HepG2 (cell line): ENCODE measurements around the gene ALDH18A1. TPM values are rescaled to one million over a fixed set of nuclear protein-coding genes. Genes with fewer than 3 reads are reported as not detected.

Experiments
- CBFB ChIP-seq: sonication (generic); formaldehyde crosslinking; IDR thresholded peaks from 2 replicates; pipeline ENCODE4 v1.4.0; 2020; ENCODE audit warnings: missing genetic modification reagents
- CERS6 ChIP-seq: sonication (generic); formaldehyde crosslinking; IDR thresholded peaks from 2 replicates; pipeline ENCODE4 v1.5.0; 2020; ENCODE audit warnings: missing genetic modification reagents
- CSRNP2 ChIP-seq: sonication (generic); formaldehyde crosslinking; conservative IDR thresholded peaks from 2 replicates; pipeline ENCODE4 v1.8.0; 2022; ENCODE audit warnings: low read depth, missing genetic modification reagents
- HOXA9 ChIP-seq: sonication (generic); formaldehyde crosslinking; IDR thresholded peaks from 2 replicates; pipeline ENCODE4 v1.8.1; 2022; ENCODE audit warnings: missing genetic modification reagents, mild to moderate bottlenecking, moderate library complexity, borderline replicate concordance
- KDM2A ChIP-seq: sonication (generic); formaldehyde crosslinking; IDR thresholded peaks from 2 replicates; pipeline ENCODE4 v1.4.0; 2020; ENCODE audit warnings: low read depth, missing genetic modification reagents, borderline replicate concordance
- MIER3 ChIP-seq: IDR thresholded peaks from 2 replicates; pipeline ENCODE4 v1.6.1; 2016; ENCODE audit warnings: missing compliant biosample characterization, borderline replicate concordance
- MXD4 ChIP-seq: IDR thresholded peaks from 2 replicates; pipeline ENCODE4 v1.6.1; 2016; ENCODE audit warnings: mild to moderate bottlenecking, missing biosample characterization, missing genetic modification reagents
- NR0B2 ChIP-seq: sonication (generic); formaldehyde crosslinking; IDR thresholded peaks from 2 replicates; pipeline ENCODE4 v1.4.0; 2020; ENCODE audit warnings: mild to moderate bottlenecking, missing genetic modification reagents
- RXRA ChIP-seq: sonication (generic); formaldehyde crosslinking; IDR thresholded peaks from 2 replicates; pipeline ENCODE4 v1.5.1; 2020; ENCODE audit warnings: missing genetic modification reagents
- SKI ChIP-seq: fragments of 450-650 bp; IDR thresholded peaks from one replicate; pipeline ENCODE4 v1.6.1; 2018; ENCODE audit warnings: mild to moderate bottlenecking; ENCODE audit not compliant: partially characterized antibody
- SYNCRIP ChIP-seq: fragments of 200-400 bp; formaldehyde crosslinking; IDR thresholded peaks from 2 replicates; pipeline ENCODE4 v1.6.1; 2018; ENCODE audit warnings: mild to moderate bottlenecking, low read depth, low read length; ENCODE audit not compliant: insufficient read depth
- YY1 ChIP-seq: IDR thresholded peaks from 2 replicates; pipeline ENCODE4 v1.6.1; 2011; ENCODE audit warnings: low read length, low read depth, moderate library complexity, mild to moderate bottlenecking; ENCODE audit not compliant: insufficient read depth, insufficient replicate concordance
- ZBTB10 ChIP-seq: sonication (generic); formaldehyde crosslinking; IDR thresholded peaks from 2 replicates; pipeline ENCODE4 v1.4.0; 2020; ENCODE audit warnings: missing genetic modification reagents, borderline replicate concordance
- ZNF646 ChIP-seq: sonication (generic); formaldehyde crosslinking; IDR thresholded peaks from 2 replicates; pipeline ENCODE4 v1.9.0; 2021; ENCODE audit warnings: mild to moderate bottlenecking, missing genetic modification reagents
- polyA plus RNA-seq, 8 experiments: library from polyadenylated mRNA; depleted of rRNA in 3 of 8; stranded (reverse) in 7 of 8; unstranded in 1 of 8; fragments of >200 nt; fragmentation: Illumina TruSeq in 4 of 8; extraction: Trizol in 4 of 8; gene quantifications; 2 replicates each; pipeline versions ENCODE4 v1.2.1 to v1.2.3, GENCODE V29; 2011 to 2016; ENCODE audit warnings: low read depth in 4 of 8, missing spikeins in 1 of 8, mixed read lengths in 1 of 8; ENCODE audit not compliant: insufficient read depth in 1 of 8
- total RNA-seq, 5 experiments: library from RNA; depleted of rRNA; stranded (reverse); fragments of >200 nt; fragmentation: Illumina TruSeq; extraction: Trizol; gene quantifications; 2 replicates each; pipeline ENCODE4 v1.2.3, GENCODE V29; 2016; ENCODE audit warnings: low read depth in 1 of 5

Gene ALDH18A1
- total and polyA plus RNA-seq, 2 of the 13 experiments (the other 11 are each of a cell fraction or from before 2014, with no cell fraction given) = 180 to 263 TPM

DNA sequence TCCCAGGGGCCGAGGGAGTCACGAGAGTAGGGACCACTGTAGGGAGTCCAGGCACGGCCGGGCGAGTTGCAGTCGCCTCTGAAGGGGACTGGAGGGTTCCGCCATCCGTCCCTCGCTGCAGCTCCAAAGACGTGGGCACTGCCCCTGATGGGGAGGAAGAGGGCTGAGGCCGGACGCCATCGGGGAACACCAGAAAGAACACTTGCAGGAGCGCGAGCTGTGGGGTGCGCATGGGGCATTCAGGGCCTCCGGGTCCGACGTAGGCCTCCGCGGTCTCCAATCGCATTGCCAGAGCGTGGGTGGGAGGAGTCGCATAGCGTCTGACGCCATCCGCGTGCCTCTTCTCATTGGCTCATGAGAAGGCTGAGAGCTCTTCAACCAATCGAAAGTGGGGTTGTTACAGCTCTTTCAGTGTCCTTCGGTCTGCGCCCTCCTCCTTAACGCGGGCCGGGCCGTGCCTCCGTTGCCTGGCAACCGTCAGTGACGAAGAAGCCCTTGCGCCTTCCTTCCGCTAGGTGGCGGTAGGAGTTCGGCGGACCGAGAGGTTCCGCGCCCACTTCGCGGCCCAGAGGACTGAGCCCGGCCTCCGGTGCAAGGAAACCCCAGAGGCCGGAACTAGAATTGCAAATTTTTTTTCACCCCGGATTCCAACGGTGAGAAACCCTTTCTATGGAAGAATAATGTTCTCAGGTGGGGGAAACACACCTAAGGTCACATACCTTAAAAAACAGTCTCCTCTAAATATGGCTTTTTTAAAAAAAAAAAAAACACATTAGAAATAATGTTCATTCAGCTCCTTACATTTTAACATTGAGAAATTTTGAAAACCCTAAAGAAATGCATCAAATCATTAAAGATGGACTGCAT lies 37.4 kb upstream of the ALDH18A1 start, which contains the start of gene TCTN3 (continued):
- peak; percentile 34 for TF ChIP-seq SKI
- TF ChIP-seq MXD4 (CRISPR knock-in tag) = peak; percentile 88; the same call in 1 of the 2 replicates
- 0 out of 2 replicates have a peak, but pooled peaks have one; percentile 45 for TF ChIP-seq NR0B2 (CRISPR knock-in tag)
- peak; percentile 75 for TF ChIP-seq RXRA (CRISPR knock-in tag)
- no peak for TF ChIP-seq ZNF646
- peak; percentile 60; the same call in 1 of the 2 replicates for TF ChIP-seq ZBTB10 (CRISPR knock-in tag)
- no peak for TF ChIP-seq CERS6 (CRISPR knock-in tag)
- peak; percentile 44; the same call in 1 of the 2 replicates for TF ChIP-seq CBFB (CRISPR knock-in tag)
- no peak for TF ChIP-seq SYNCRIP
- TF ChIP-seq MIER3 (CRISPR knock-in tag) = peak; percentile 49; the same call in 1 of the 2 replicates
- TF ChIP-seq HOXA9 (CRISPR knock-in tag) = no peak
- TF ChIP-seq CSRNP2 (CRISPR knock-in tag) = no peak
- TF ChIP-seq KDM2A (CRISPR knock-in tag) = peak; percentile 92
- peak; percentile 68 for TF ChIP-seq YY1
